Stimulated activated CD8-positive, alpha-beta memory T cell treated with anti-CD3 and anti-CD28 coated beads, Interleukin-7, amount 100 ng/mL, for 24 hours (primary cell): Measurements from ENCODE around the gene INSYN2B.

Experiments used
- DNase-seq: peaks from one replicate; pipeline ENCODE4 v3.0.0-alpha.2; 2020; ENCODE audit warnings: low read depth

Gene INSYN2B

DNA sequence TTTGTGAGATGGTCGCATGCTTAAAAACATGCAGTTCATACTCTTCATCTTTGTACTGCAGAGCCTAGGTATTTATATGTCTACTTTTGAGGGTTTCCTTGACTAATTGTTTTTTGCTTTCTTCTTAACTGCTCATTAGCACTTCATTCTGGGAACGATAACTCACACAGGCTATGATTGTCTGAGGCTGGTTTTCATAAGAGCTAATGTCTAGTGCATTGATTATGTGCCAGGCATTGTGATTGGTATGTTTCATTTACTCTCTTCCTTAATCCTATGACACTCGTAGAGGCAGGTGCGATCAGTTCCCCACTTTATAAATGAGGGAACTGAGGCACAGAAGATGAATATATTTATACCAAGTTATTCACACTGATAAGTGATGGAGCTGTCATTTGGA is 93.6 kb downstream of the INSYN2B start:
- no peak for DNase-seq

DNA sequence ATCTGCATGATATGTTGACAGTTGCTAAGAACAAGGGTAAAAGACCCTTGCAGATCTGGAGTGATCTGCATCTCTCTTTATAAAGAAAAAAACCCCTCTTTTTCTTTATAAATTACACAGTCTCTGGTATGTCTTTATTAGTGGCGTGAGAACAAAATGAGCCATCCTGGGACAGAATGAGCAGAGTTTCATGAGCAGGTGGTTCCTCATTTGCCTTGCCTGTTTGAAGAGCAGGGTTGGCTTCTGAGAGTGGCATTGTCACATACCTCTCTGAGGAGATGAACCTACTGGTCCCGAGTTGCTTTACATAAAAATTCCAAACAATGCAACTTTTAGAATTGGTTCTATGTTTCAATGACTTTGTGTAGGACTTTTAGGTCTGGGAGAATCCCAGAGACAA is 94.3 kb downstream of the INSYN2B start:
- no peak for DNase-seq

DNA sequence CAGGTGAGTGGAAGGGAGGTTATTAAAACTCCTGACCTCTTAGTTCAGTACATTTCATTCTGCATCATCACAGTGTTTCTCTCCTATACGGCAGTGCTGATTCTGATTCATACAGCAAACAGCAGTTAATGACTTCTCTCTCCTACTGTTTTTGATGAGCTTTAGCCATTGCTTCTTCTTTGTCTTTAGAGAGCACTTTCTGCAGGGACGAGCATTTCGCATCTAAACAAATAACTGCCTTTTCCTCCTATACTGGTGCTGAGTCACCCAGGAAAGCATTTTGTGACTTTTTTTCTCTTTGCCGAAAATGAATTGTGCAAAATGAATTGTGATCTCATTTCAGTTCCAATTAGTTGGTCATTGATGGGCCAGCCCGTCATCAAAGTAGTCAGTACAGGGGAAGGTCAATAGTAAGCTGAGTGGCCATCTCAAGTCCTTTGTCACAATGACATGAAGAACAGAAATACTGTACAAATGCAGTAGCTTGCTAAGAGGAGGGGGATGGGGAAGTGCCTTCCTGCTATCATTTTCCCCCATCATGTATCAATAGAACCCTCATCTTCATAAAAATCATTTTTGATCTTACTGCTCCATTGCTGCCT is 98.5 kb downstream of the INSYN2B start:
- DNase-seq: no peak

DNA sequence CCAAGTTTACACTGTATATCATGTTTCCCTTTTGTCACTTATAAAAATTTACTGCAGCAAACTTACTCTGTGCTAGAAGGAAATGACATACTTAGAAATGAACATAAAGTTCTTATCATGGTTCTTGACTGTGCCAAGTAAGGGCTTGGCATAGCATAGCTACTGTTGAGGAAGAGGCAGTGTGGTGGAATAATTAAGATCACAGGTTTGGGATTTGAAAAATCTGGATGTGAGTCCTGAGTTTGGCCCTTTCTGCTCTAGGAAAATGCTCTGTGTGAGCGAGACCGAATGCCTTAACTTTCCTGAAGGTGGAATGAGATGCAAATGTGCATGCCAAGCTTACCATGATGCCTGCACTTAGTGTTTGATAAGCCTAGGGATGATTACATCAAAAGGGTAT is 99.5 kb downstream of the INSYN2B start:
- no peak for DNase-seq

DNA sequence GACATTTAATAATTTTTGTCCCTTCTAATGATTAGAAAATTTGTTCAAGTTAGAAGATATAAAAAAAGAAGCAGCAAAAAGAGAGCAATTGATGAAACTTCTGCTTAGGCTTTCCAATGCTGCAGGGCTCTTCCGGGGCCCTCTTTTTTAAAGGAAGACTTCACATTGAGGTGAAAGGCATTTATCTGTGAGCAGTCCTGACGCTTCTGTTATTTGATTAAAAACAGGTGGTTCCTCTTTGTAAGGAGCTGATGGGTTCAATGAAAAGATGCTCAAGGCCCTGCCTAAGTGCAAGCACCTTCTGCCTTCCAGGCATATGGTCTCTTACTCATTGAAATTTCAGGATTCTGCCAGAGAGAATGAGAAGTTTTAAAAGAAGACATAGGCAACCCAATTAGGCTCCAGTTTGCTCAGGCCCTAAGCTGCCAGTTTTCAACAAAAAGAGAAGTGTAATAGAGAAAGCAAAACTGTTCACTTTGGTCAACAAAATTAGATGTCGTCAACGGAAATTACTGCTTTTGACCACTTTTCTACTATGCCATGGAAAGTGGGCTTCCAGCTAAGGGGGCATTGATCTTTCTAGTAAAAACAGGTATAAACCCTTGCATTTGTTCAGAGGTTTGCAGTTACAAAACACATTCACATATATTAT is 100.2 kb downstream of the INSYN2B start:
- no peak for DNase-seq

DNA sequence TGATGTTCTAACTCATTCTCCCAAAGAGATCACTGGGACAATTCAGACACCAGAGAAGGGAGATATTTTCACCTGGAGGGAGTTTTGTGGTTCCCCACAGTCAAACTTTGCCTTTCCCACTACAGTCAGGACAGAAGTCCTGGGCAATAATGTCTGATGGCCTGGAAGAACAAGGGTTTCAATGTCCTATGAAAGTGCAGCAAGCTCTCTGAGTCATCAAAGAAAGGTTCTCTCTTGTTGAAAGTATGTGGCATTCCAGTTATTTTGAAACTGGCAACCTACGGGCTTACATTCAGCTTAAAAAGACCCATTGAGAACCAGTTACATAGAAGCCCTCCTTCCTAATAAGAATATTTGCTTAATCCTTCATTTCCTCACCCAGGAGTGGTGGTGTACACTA is 103.9 kb downstream of the INSYN2B start:
- DNase-seq: no peak

DNA sequence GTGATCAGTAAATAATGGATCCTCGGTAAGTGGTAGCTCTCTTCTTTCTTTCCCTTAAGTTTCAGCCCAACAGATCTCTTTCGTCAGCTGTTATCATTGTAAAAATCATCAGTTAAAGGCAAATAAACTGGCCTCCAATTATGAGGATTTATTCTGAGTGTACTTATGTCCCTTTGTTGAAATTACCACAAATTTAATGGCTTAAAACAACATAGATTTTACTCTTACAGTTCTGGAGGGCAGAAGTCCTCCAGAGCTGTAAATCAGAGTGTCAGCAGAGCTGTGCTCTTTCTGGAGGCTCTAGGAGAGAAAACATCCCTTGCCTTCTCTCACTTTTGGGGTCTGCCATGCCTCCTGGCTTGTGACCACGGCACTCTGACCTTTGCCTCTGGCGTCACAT is 104.6 kb downstream of the INSYN2B start:
- no peak for DNase-seq

DNA sequence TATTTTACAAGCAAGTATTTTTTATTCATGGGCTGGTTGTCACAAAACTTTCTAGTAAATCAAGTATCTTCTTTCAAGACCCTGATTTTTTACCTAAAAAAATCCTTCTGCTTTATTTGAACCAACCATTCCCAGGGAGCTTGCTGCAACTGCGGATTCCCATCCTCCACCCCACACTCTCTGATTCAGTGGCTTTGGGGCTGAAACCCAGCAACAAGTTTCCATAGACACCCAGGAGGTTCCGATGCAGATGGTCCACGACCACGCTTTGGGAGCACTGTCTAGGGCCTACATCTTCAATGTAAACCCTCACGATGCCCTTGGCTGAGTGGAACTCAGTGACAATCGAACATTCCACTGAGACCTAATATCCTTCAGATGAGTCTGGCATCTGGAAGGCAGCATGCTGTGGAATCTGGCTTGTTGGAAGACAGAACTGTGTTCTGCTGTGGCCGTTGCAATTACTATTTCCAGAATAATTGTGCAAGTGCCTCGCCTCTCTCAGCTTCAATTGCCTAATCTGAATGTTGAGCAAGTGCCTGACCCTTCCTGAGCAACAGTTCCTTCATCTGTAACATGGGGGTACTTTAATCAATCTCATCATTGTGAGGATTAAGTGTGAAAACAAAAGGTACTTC is 105.1 kb downstream of the INSYN2B start:
- DNase-seq: no peak

GRCh38 chr5:169874621-169875020 is 105.7 kb downstream of the INSYN2B start:
- DNase-seq: no peak

- DNase-seq: no peak
Measured at GRCh38 chr5:169873642-169874041, 106.7 kb downstream of the INSYN2B start.

DNA sequence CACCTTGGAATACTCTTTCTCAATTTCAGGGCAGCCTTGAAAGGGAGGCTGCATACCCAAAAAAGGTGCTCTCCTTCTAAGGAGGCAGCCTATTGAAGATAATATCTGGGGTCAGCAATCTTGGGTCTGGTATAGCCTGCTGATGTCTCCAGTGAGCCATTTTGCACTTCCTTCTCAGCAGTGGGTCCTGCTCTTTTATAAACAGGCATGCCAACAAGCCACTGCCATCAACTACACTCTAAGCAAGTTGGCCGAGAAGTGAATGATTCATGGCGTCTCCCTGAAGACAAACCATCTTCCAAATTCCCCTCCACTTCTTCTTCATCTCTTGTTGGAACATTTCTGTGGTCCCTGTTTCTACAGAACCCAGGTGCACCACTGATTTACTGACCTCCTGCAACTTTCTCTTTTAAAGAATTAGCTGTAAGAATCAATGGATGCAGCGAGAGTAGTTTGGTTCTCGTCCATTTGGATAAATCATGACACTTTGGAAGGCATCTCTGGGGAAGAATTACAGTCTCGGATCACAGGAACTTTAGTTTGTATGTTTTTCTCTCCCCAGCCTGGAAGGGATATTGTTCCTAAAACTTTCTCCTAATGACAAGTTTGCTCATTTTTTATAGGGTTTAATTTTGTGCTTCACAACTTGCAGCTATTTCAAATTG is 108.3 kb downstream of the INSYN2B start:
- no peak for DNase-seq

DNA sequence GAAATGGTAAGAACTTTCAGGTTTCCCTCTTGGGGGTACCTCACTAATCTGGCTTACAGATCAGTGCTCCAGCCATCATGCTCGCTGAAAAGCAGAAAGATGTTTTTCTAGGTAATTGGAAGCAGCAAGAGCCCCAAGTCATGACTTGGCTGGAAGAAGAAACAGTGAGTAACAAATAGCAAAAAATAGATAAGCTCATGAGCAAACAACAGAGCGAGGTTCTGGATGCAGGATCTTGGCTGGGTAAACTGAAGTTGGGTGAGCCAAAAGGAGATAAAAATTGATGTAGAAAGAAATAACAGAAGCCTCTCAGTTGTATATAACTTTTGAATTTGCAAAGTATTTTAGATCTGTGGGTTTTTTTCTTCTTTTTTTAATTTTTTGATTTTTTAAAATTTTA is 110.1 kb downstream of the INSYN2B start:
- DNase-seq: no peak

DNA sequence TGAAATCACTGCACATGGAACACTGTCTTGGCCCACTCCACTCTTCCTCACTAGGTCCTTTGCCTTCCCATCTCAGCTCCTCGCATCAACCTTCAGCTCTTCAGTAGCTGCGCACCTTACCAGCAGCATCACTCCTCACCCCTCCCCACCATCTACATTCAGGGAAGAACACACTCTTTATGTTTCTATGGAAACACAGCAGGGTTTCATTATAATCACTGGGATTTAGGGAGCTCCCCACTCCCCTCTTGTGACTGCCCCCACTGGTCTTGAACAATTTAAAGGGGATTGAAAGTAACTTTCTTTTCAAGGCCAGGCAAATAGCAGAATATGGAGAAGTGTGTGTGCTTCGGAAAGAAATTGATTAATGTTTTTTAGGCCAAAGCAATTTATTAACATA is 111.2 kb downstream of the INSYN2B start:
- no peak for DNase-seq

DNA sequence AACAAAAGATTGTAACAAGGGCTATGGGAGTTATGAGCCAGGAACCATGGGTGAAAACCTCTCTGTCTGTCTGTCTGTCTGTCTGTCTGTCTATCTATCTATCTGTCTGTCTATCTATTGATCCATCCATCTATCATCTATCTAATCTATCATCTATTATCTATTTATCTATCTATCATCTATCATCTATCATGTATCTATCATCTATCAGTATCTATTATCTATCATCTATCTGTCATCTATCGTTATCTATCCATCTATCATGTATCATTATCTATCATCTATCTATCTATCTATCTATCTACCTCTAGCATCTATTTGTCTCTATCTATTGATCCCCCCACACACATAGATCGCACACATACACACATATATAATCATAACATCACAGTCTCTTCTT is 112.9 kb downstream of the INSYN2B start:
- DNase-seq: no peak

GRCh38 chr5:169864483-169864882 is 115.8 kb downstream of the INSYN2B start:
- DNase-seq: no peak

- no peak for DNase-seq
Measured at GRCh38 chr5:169862391-169862811, 117.9 kb downstream of the INSYN2B start.

DNA sequence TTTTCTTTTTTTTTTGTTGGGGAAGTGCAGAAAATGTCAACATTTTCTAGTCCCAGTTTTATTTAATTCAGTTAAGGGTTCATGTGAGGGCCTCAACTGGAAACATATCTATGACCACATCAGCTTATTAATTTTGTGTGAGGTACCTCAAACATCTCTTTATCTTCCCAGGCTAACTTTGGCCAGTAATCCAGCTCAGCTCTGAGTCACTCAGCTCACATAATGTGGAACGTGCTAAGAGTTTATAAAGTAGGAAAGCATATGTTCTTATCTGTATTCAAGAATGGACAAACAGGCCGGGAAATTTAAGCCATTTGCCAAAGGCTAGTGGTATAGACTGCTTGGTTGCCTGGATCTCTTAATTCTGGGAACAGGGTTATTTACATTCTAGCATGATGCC is 118.4 kb downstream of the INSYN2B start:
- DNase-seq: no peak

DNA sequence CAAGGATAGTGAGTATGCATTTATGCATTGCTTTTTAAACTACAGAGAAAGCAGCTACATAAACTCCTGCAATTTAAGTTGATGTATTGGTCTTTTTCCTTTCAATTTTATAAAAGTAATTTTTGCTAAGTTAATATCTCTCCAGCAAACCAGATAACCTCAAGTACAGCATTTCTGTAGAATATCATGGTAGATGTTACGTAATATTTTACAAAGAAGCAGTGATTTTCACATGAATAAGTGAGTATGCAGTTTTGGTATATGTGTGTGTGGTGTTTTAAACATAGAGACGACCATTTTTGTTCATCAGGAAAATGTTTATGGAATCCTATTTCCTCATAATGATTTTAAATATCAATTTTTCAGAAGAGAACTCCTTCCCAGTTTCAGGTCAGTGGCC is 118.9 kb downstream of the INSYN2B start:
- no peak for DNase-seq

- no peak for DNase-seq
Measured at GRCh38 chr5:169860585-169860984, 119.7 kb downstream of the INSYN2B start.

- DNase-seq: no peak
Measured at GRCh38 chr5:169856571-169856970, 123.7 kb downstream of the INSYN2B start.

- no peak for DNase-seq
Measured at GRCh38 chr5:169851321-169851850, 128.9 kb downstream of the INSYN2B start.

DNA sequence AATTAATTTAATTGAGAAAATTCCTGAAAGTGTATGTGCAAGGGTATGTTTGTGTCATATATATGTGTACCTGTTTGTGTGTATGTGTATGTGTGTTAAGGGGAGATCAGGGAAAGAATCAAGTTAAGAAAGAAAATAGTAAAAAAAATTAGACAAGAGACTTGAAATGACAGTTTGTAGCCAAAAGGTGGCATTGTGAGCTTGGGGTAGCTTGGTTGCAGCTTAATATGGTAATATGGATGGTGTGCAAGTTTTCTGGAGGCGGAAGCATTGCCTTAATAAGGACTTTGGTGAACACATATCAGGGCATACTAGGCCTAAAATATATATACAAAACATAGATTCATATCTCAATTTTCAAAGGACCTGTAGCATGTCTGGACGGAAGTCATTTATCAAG is 129.9 kb downstream of the INSYN2B start:
- no peak for DNase-seq

DNA sequence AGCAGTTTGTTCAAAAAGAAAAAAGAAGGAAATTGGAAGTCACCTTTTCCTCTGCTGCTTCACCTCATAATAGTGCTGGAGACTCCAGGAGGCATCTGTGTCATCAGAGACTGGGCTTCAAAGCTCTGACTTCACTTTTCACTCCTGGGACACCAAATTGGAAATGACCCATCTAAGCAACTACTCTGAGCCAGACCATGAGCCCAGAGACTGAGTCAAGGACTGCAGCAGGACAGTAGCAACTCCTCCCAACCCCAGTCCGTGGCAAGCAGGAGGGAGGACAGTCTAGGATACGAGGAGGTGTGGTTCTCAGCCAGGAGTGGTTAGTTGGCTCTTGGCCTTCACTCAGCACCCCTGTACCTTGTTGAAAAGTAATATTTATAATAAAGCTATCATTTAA is 131.5 kb downstream of the INSYN2B start:
- no peak for DNase-seq
